WTC11 (cell line): ENCODE results near the gene RITA1. TPM values are rescaled to one million over a fixed set of nuclear protein-coding genes. Genes with fewer than 3 reads are reported as not detected.

ENCODE experiments used
- ATAC-seq: fragments of 200-7000 bp; cut with Tn5 transposase; 2 replicates; pipeline ENCODE4 v1.10.0; 2021; ENCODE audit warnings: mild to moderate bottlenecking, moderate library complexity
- CTCF ChIA-PET: fragments of 300-600 bp; sonication (Branson Sonifier 250); formaldehyde crosslinking; loops from one replicate; lab custom pipeline; 2021; ENCODE audit warnings: antibody characterized with exemption; lab: Charles Lee
- POLR2A ChIA-PET: fragments of 350-600 bp; sonication (Branson Sonifier 250); formaldehyde crosslinking; loops from one replicate; lab custom pipeline; 2021; ENCODE audit warnings: antibody characterized with exemption; lab: Charles Lee
- DNase-seq: peaks from one replicate; pipeline ENCODE4 v3.0.0; 2021; ENCODE audit warnings: low spot score
- H3K27ac Mint-ChIP-seq: 2 replicates; pipeline ENCODE4 v1.8.0; 2021; ENCODE audit warnings: mixed read lengths
- H3K27me3 Mint-ChIP-seq: 2 replicates; pipeline ENCODE4 v1.8.0; 2021; ENCODE audit warnings: low read depth, mild to moderate bottlenecking, moderate library complexity, mixed read lengths
- H3K36me3 Mint-ChIP-seq: 2 replicates; pipeline ENCODE4 v1.8.0; 2021; ENCODE audit warnings: mixed read lengths
- H3K4me1 Mint-ChIP-seq: 2 replicates; pipeline ENCODE4 v1.8.0; 2022; ENCODE audit warnings: mixed read lengths
- H3K4me3 Mint-ChIP-seq: 2 replicates; pipeline ENCODE4 v1.8.0; 2021; ENCODE audit warnings: mild to moderate bottlenecking, moderate library complexity, mixed read lengths
- H3K9me3 Mint-ChIP-seq: 2 replicates; pipeline ENCODE4 v1.8.0; 2021; ENCODE audit warnings: mixed read lengths
- CTCF ChIP-seq: fragments of 200-600 bp; IDR thresholded peaks from 2 replicates; pipeline ENCODE4 v1.8.0; 2022; ENCODE audit warnings: antibody characterized with exemption
- E2F1 ChIP-seq: sonication (generic); formaldehyde crosslinking; IDR thresholded peaks from 2 replicates; pipeline ENCODE4 v1.8.0; 2022; ENCODE audit warnings: mild to moderate bottlenecking, missing genetic modification reagents
- EMX1 ChIP-seq: fragments of 250-450 bp; sonication (Bioruptor Pico); IDR thresholded peaks from 2 replicates; pipeline ENCODE4 v1.8.0; 2021; ENCODE audit warnings: mild to moderate bottlenecking
- HMGA2 ChIP-seq: fragments of 250-450 bp; sonication (Bioruptor Pico); IDR thresholded peaks from 2 replicates; pipeline ENCODE4 v1.4.0; 2021; ENCODE audit warnings: mild to moderate bottlenecking, moderate library complexity
- HMGXB4 ChIP-seq: sonication (generic); formaldehyde crosslinking; IDR thresholded peaks from 2 replicates; pipeline ENCODE4 v1.8.1; 2023; ENCODE audit warnings: mild to moderate bottlenecking, moderate library complexity, missing genetic modification reagents
- MAX ChIP-seq: sonication (generic); formaldehyde crosslinking; IDR thresholded peaks from 2 replicates; pipeline ENCODE4 v1.8.0; 2022; ENCODE audit warnings: mild to moderate bottlenecking, missing genetic modification reagents
- MXD4 ChIP-seq: fragments of 250-450 bp; sonication (Bioruptor Pico); IDR thresholded peaks from 2 replicates; pipeline ENCODE4 v1.8.0; 2021; ENCODE audit warnings: mild to moderate bottlenecking, moderate library complexity, borderline replicate concordance
- PRDM15 ChIP-seq: sonication (generic); formaldehyde crosslinking; IDR thresholded peaks from 2 replicates; pipeline ENCODE4 v1.8.0; 2022; ENCODE audit warnings: missing genetic modification reagents
- SOX15 ChIP-seq: fragments of 250-450 bp; sonication (Bioruptor Pico); IDR thresholded peaks from 2 replicates; pipeline ENCODE4 v1.9.0; 2021; ENCODE audit warnings: mild to moderate bottlenecking
- STAT6 ChIP-seq: sonication (generic); formaldehyde crosslinking; conservative IDR thresholded peaks from 2 replicates; pipeline ENCODE4 v1.8.1; 2023; ENCODE audit warnings: mild to moderate bottlenecking, low read depth, missing genetic modification reagents, moderate library complexity
- TCF7 ChIP-seq: sonication (generic); formaldehyde crosslinking; IDR thresholded peaks from 2 replicates; pipeline ENCODE4 v1.8.0; 2022; ENCODE audit warnings: mild to moderate bottlenecking, low read depth, missing genetic modification reagents, moderate library complexity
- TP53 ChIP-seq: sonication (generic); formaldehyde crosslinking; IDR thresholded peaks from 2 replicates; pipeline ENCODE4 v1.8.1; 2023; ENCODE audit warnings: mild to moderate bottlenecking, missing genetic modification reagents
- USF2 ChIP-seq: sonication (generic); formaldehyde crosslinking; IDR thresholded peaks from 2 replicates; pipeline ENCODE4 v1.8.1; 2023; ENCODE audit warnings: mild to moderate bottlenecking, missing genetic modification reagents, moderate library complexity
- ZBTB21 ChIP-seq: sonication (generic); formaldehyde crosslinking; IDR thresholded peaks from 2 replicates; pipeline ENCODE4 v1.8.1; 2023; ENCODE audit warnings: mild to moderate bottlenecking, missing genetic modification reagents, borderline replicate concordance
- ZNF281 ChIP-seq: sonication (generic); formaldehyde crosslinking; IDR thresholded peaks from 2 replicates; pipeline ENCODE4 v1.8.0; 2023; ENCODE audit warnings: mild to moderate bottlenecking, missing genetic modification reagents
- ZNF512 ChIP-seq: sonication (generic); formaldehyde crosslinking; IDR thresholded peaks from 2 replicates; pipeline ENCODE4 v1.8.1; 2022; ENCODE audit warnings: missing genetic modification reagents, borderline replicate concordance
- total RNA-seq: library from RNA; stranded (reverse); gene quantifications from 3 replicates; pipeline ENCODE4 v1.2.3, GENCODE V29; 2021

The RITA1 gene
- total RNA-seq, 1 experiment from 2014 or later: 29.3 TPM

- no peaks in the 10 kb centered on the region for H3K27me3 Mint-ChIP-seq
- POLR2A ChIA-PET: no interaction called here
- no peak overlapping the region for H3K27ac Mint-ChIP-seq
- no peak for DNase-seq
- no peak overlapping the region for H3K4me3 Mint-ChIP-seq
- CTCF ChIA-PET: interaction anchor here (0.6 to 2.2 kb wide), 3 partner anchors 20 to 179 kb away, joined by 3 to 5 read pairs (median 4); partner anchors contain the start of gene RASAL1
- no peaks in the 10 kb centered on the region for H3K9me3 Mint-ChIP-seq
- H3K4me1 Mint-ChIP-seq: no peaks in the 10 kb centered on the region
- peaks cover 63% of the 10 kb centered on the region for H3K36me3 Mint-ChIP-seq
- no peak for ATAC-seq
- TF ChIP-seq TCF7 (CRISPR knock-in tag) (no peak), PRDM15 (no peak), MAX (CRISPR knock-in tag) (no peak), STAT6 (CRISPR knock-in tag) (no peak), MXD4 (no peak), USF2 (no peak), HMGA2 (CRISPR knock-in tag) (no peak), ZBTB21 (no peak), HMGXB4 (no peak), ZNF512 (no peak), SOX15 (CRISPR knock-in tag) (no peak), EMX1 (CRISPR knock-in tag) (no peak), ZNF281 (no peak), E2F1 (CRISPR knock-in tag) (no peak), TP53 (CRISPR knock-in tag) (no peak), CTCF (no peak)
Observed at GRCh38 chr12:113171543-113171942, 14.0 kb upstream of the RITA1 start.
